ENCODE measurements around the gene KRTAP10-9.
"Not testable (repeated sequence)": the region's sequence is repeated elsewhere in the genome, so short reads cannot be mapped to it uniquely, and the experiment has no call there.

KRTAP10-9 gene

GRCh38 chr21:44638506-44639330 lies 11.8 kb downstream of the KRTAP10-9 start:
- H4K8ac ChIP-seq (ENCODE audit: low read length); H2BK5ac ChIP-seq (ENCODE audit: low read depth, low read length, poor library complexity, severe bottlenecking); H3K18ac ChIP-seq (ENCODE audit: low read depth in 1 of 2, low read length in 2 of 2); H2BK15ac ChIP-seq (ENCODE audit: low read depth, poor library complexity, severe bottlenecking); H4K91ac ChIP-seq (ENCODE audit: low read length); H3K14ac ChIP-seq (ENCODE audit: low read length in 2 of 2); H2AK5ac ChIP-seq (ENCODE audit: low read length, severe bottlenecking); DNase-seq; H3K9ac ChIP-seq (ENCODE audit: low read length); H3K4me2 ChIP-seq (ENCODE audit: low read length, poor library complexity, severe bottlenecking); H2BK120ac ChIP-seq (ENCODE audit: low read depth, low read length); H3K4me1 ChIP-seq (ENCODE audit: control insufficient read depth, insufficient read depth, low read depth, low read length); H2AFZ ChIP-seq (ENCODE audit: low read depth, low read length); H3K27ac ChIP-seq (ENCODE audit: low read length, poor library complexity, severe bottlenecking); H3K4ac ChIP-seq (ENCODE audit: low read depth in 1 of 2, low read length in 2 of 2); H3K23ac ChIP-seq (ENCODE audit: low read length in 2 of 2); H3K36me3 ChIP-seq (ENCODE audit: control insufficient read depth in 1 of 2, insufficient read depth in 2 of 2, low read depth in 1 of 2, low read length in 2 of 2); H3K4me3 ChIP-seq (ENCODE audit: insufficient read depth in 1 of 2, low read depth in 1 of 2, low read length in 2 of 2); H2BK12ac ChIP-seq (ENCODE audit: low read length in 2 of 2); H3K79me1 ChIP-seq (replicated peaks; ENCODE audit: low read length, poor library complexity, severe bottlenecking): not testable (repeated sequence)
- peaks cover 37% of the 10 kb centered on the region for H3K9me3 ChIP-seq (ENCODE audit: control insufficient read depth, low read length)
- 90% methylated on average over 15 of the region's 21 CpGs for WGBS
- peaks cover 0 to 14% of the 10 kb centered on the region in 2 experiments for H3K27me3 ChIP-seq (ENCODE audit: control insufficient read depth in 1 of 2, insufficient read depth in 1 of 2, low read length in 2 of 2)

- H3K4me3 ChIP-seq (ENCODE audit: insufficient read depth in 1 of 2, low read depth in 1 of 2, low read length in 2 of 2), result no peak overlapping the region
- no peak overlapping the region for H2AK5ac ChIP-seq (ENCODE audit: low read length, severe bottlenecking)
- DNase-seq, result no peak
- no peak overlapping the region for H4K91ac ChIP-seq (ENCODE audit: low read length)
- H3K4me1 ChIP-seq (ENCODE audit: control insufficient read depth, insufficient read depth, low read depth, low read length), result no peaks in the 10 kb centered on the region
- H3K18ac ChIP-seq (ENCODE audit: low read depth in 1 of 2, low read length in 2 of 2), result no peak overlapping the region
- no peak overlapping the region for H3K4ac ChIP-seq (ENCODE audit: low read depth in 1 of 2, low read length in 2 of 2)
- no peak overlapping the region for H3K4me2 ChIP-seq (ENCODE audit: low read length, poor library complexity, severe bottlenecking)
- no peaks in the 10 kb centered on the region for H3K79me1 ChIP-seq (replicated peaks; ENCODE audit: low read length, poor library complexity, severe bottlenecking)
- no peak overlapping the region for H2BK15ac ChIP-seq (ENCODE audit: low read depth, poor library complexity, severe bottlenecking)
- no peak overlapping the region for H3K27ac ChIP-seq (ENCODE audit: low read length, poor library complexity, severe bottlenecking)
- H3K14ac ChIP-seq (ENCODE audit: low read length in 2 of 2), result no peak overlapping the region
- peaks cover 40% of the 10 kb centered on the region for H3K9me3 ChIP-seq (ENCODE audit: control insufficient read depth, low read length)
- no peak overlapping the region for H2AFZ ChIP-seq (ENCODE audit: low read depth, low read length)
- peaks cover 0 to 14% of the 10 kb centered on the region in 2 experiments for H3K27me3 ChIP-seq (ENCODE audit: control insufficient read depth in 1 of 2, insufficient read depth in 1 of 2, low read length in 2 of 2)
- no peak overlapping the region for H2BK12ac ChIP-seq (ENCODE audit: low read length in 2 of 2)
- no peak overlapping the region for H2BK120ac ChIP-seq (ENCODE audit: low read depth, low read length)
- no peak overlapping the region for H3K9ac ChIP-seq (ENCODE audit: low read length)
- 87% methylated on average over 12 of the region's 12 CpGs for WGBS
- no peak overlapping the region for H3K23ac ChIP-seq (ENCODE audit: low read length in 2 of 2)
- no peak overlapping the region for H4K8ac ChIP-seq (ENCODE audit: low read length)
- no peak overlapping the region for H2BK5ac ChIP-seq (ENCODE audit: low read depth, low read length, poor library complexity, severe bottlenecking)
- H3K36me3 ChIP-seq (ENCODE audit: control insufficient read depth in 1 of 2, insufficient read depth in 2 of 2, low read depth in 1 of 2, low read length in 2 of 2), result no peaks in the 10 kb centered on the region
These were observed 12.4 kb downstream of the KRTAP10-9 start for GRCh38 chr21:44639331-44639655.

- no peak overlapping the region for H2BK120ac ChIP-seq (ENCODE audit: low read depth, low read length)
- no peak overlapping the region for H3K18ac ChIP-seq (ENCODE audit: low read depth in 1 of 2, low read length in 2 of 2)
- H2BK12ac ChIP-seq (ENCODE audit: low read length in 2 of 2), result no peak overlapping the region
- WGBS, result 59% methylated on average over 4 of the region's 5 CpGs
- no peak overlapping the region for H3K9ac ChIP-seq (ENCODE audit: low read length)
- no peak overlapping the region for H3K27ac ChIP-seq (ENCODE audit: low read length, poor library complexity, severe bottlenecking)
- H2AK5ac ChIP-seq (ENCODE audit: low read length, severe bottlenecking), result no peak overlapping the region
- H2AFZ ChIP-seq (ENCODE audit: low read depth, low read length), result no peak overlapping the region
- no peaks in the 10 kb centered on the region for H3K4me1 ChIP-seq (ENCODE audit: control insufficient read depth, insufficient read depth, low read depth, low read length)
- peaks cover 0 to 14% of the 10 kb centered on the region in 2 experiments for H3K27me3 ChIP-seq (ENCODE audit: control insufficient read depth in 1 of 2, insufficient read depth in 1 of 2, low read length in 2 of 2)
- no peak overlapping the region for H3K23ac ChIP-seq (ENCODE audit: low read length in 2 of 2)
- H3K79me1 ChIP-seq (replicated peaks; ENCODE audit: low read length, poor library complexity, severe bottlenecking), result no peaks in the 10 kb centered on the region
- H4K91ac ChIP-seq (ENCODE audit: low read length), result no peak overlapping the region
- H2BK5ac ChIP-seq (ENCODE audit: low read depth, low read length, poor library complexity, severe bottlenecking), result no peak overlapping the region
- H2BK15ac ChIP-seq (ENCODE audit: low read depth, poor library complexity, severe bottlenecking), result no peak overlapping the region
- DNase-seq, result no peak
- H3K9me3 ChIP-seq (ENCODE audit: control insufficient read depth, low read length), result peaks cover 46% of the 10 kb centered on the region
- no peak overlapping the region for H4K8ac ChIP-seq (ENCODE audit: low read length)
- H3K4me3 ChIP-seq (ENCODE audit: insufficient read depth in 1 of 2, low read depth in 1 of 2, low read length in 2 of 2), result no peak overlapping the region
- H3K14ac ChIP-seq (ENCODE audit: low read length in 2 of 2), result no peak overlapping the region
- H3K4ac ChIP-seq (ENCODE audit: low read depth in 1 of 2, low read length in 2 of 2), result no peak overlapping the region
- no peaks in the 10 kb centered on the region for H3K36me3 ChIP-seq (ENCODE audit: control insufficient read depth in 1 of 2, insufficient read depth in 2 of 2, low read depth in 1 of 2, low read length in 2 of 2)
- H3K4me2 ChIP-seq (ENCODE audit: low read length, poor library complexity, severe bottlenecking), result no peak overlapping the region
These were observed 13.9 kb downstream of the KRTAP10-9 start for GRCh38 chr21:44640761-44641160.

GRCh38 chr21:44643741-44644310 lies 16.9 kb downstream of the KRTAP10-9 start:
- no peak overlapping the region for H2AFZ ChIP-seq (ENCODE audit: low read depth, low read length)
- WGBS, result 77% methylated on average over 13 of the region's 14 CpGs
- no peak overlapping the region for H3K4me3 ChIP-seq (ENCODE audit: insufficient read depth in 1 of 2, low read depth in 1 of 2, low read length in 2 of 2)
- H3K14ac ChIP-seq (ENCODE audit: low read length in 2 of 2), result no peak overlapping the region
- no peak overlapping the region for H3K18ac ChIP-seq (ENCODE audit: low read depth in 1 of 2, low read length in 2 of 2)
- H3K9ac ChIP-seq (ENCODE audit: low read length), result no peak overlapping the region
- H3K27ac ChIP-seq (ENCODE audit: low read length, poor library complexity, severe bottlenecking), result no peak overlapping the region
- peaks cover 46% of the 10 kb centered on the region for H3K9me3 ChIP-seq (ENCODE audit: control insufficient read depth, low read length)
- H4K91ac ChIP-seq (ENCODE audit: low read length), result no peak overlapping the region
- no peak overlapping the region for H2BK12ac ChIP-seq (ENCODE audit: low read length in 2 of 2)
- no peak overlapping the region for H2AK5ac ChIP-seq (ENCODE audit: low read length, severe bottlenecking)
- H3K36me3 ChIP-seq (ENCODE audit: control insufficient read depth in 1 of 2, insufficient read depth in 2 of 2, low read depth in 1 of 2, low read length in 2 of 2), result no peaks in the 10 kb centered on the region
- no peak overlapping the region for H3K23ac ChIP-seq (ENCODE audit: low read length in 2 of 2)
- DNase-seq, result no peak
- H3K27me3 ChIP-seq (ENCODE audit: control insufficient read depth in 1 of 2, insufficient read depth in 1 of 2, low read length in 2 of 2), result peaks cover 3 to 10% of the 10 kb centered on the region in 2 experiments
- H3K4ac ChIP-seq (ENCODE audit: low read depth in 1 of 2, low read length in 2 of 2), result no peak overlapping the region
- H2BK120ac ChIP-seq (ENCODE audit: low read depth, low read length), result no peak overlapping the region
- no peak overlapping the region for H2BK15ac ChIP-seq (ENCODE audit: low read depth, poor library complexity, severe bottlenecking)
- H3K4me1 ChIP-seq (ENCODE audit: control insufficient read depth, insufficient read depth, low read depth, low read length), result no peaks in the 10 kb centered on the region
- no peak overlapping the region for H2BK5ac ChIP-seq (ENCODE audit: low read depth, low read length, poor library complexity, severe bottlenecking)
- no peaks in the 10 kb centered on the region for H3K79me1 ChIP-seq (replicated peaks; ENCODE audit: low read length, poor library complexity, severe bottlenecking)
- H4K8ac ChIP-seq (ENCODE audit: low read length), result no peak overlapping the region
- H3K4me2 ChIP-seq (ENCODE audit: low read length, poor library complexity, severe bottlenecking), result no peak overlapping the region

All from mesenchymal stem cell (in vitro differentiated cells and primary cell).